HG03439 (cell line): Measurements from ENCODE around the gene FAM76A.
"Not testable (repeated sequence)": the region's sequence is repeated elsewhere in the genome, so short reads cannot be mapped to it uniquely, and the experiment has no call there.

Source experiments
- ATAC-seq: cut with Tn5 transposase; IDR thresholded peaks from one replicate; pipeline ENCODE4 v1.9.1; 2021; ENCODE audit warnings: mild to moderate bottlenecking, moderate library complexity; ENCODE audit not compliant: unreplicated experiment

The FAM76A gene

GRCh38 chr1:27774654-27775053 lies 48.9 kb downstream of the FAM76A start:
- no peak for ATAC-seq

- not testable (repeated sequence) for ATAC-seq
Observed at GRCh38 chr1:27775336-27775735, 49.6 kb downstream of the FAM76A start.

DNA sequence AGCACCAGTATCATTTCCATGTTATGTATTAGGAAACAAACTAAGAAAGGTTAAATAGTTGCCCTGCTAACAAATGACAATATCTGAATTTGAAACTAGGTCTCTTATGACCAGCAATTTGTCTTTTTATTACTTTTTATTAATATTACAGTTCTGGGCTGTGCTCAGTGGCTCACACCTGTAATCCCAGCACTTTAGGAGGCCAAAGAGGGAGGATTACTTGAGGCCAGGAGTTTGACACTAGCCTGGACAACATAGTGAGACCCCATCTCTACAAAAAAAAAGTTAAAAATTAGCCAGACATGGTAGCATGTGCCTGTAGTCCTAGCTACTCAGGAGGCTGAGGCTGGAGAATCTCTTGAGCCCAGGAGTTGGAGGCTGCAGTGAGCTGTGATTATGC lies 50.5 kb downstream of the FAM76A start:
- not testable (repeated sequence) for ATAC-seq

- no peak for ATAC-seq
Observed at GRCh38 chr1:27778056-27778455, 52.3 kb downstream of the FAM76A start.

- no peak for ATAC-seq
Observed at GRCh38 chr1:27779122-27779521, 53.4 kb downstream of the FAM76A start.

- no peak for ATAC-seq
Observed at GRCh38 chr1:27782950-27783349, 57.2 kb downstream of the FAM76A start.

DNA sequence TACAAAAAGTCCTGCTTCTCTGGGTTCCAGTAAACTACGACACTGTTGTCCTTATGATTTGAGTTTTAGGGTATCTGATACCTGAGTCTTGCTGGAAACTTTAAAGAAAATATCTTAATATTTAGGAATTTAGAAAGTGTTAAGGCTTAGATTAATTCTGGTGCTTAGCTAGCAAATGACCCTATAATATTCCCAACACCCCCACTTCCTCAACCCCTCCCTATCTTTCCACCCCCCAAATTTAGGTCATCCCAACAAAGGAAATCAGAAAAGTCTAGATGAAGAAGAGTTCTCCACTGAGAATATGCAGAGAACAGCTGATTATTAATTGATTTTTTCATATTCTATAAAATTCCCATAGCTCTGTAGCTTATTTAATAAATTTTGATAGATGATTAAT lies 58.9 kb downstream of the FAM76A start:
- no peak for ATAC-seq

DNA sequence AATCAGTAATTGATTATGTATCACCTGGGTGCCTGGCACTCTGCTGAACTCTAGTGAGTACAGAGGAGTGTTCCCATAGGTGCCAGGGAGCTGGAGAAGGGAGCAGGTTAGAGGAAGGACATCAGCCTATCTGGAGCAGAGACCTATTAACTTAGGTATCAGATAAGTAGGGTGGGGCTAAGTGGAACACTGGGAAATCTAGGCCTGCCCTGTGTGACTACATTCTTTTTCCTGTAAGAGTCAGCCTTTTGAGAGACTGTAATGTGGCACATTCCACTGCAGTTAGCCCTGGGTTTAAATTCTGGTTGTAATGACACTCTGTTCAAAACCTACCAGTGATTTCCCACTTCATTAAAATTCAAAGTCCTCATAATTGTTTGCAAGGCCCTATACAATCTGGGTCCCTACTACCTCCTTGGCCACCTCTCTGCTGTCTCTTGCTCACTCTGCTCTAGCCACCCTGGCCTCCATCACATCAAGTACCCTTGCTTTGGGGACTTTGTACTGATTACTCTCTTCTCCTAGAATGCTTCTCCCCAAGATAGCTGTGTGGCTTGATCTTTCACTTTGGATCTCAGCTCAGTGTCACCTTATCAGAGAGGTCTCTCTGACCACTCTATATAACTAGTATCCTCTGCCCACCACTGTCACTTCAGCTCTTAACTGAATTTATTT lies 60.2 kb downstream of the FAM76A start:
- ATAC-seq, result no peak

DNA sequence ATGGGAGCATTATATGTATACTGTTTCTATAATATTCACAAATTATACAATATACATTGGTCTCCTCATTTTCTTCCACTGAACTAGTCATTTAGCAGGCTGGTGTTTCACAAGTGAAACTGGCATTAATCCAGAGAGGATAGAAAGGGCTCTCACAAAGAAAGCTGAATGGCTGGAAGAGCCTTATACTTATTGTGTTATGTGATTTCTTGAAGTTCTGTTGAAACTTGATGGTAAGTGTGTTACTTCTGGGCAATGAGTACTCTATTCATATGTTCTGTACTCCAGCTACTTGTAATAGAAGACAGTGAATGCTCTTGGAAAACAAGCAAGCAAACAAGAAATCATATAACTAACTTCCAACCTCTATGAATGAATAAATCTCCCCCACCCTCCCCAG lies 62.1 kb downstream of the FAM76A start:
- ATAC-seq, result no peak

DNA sequence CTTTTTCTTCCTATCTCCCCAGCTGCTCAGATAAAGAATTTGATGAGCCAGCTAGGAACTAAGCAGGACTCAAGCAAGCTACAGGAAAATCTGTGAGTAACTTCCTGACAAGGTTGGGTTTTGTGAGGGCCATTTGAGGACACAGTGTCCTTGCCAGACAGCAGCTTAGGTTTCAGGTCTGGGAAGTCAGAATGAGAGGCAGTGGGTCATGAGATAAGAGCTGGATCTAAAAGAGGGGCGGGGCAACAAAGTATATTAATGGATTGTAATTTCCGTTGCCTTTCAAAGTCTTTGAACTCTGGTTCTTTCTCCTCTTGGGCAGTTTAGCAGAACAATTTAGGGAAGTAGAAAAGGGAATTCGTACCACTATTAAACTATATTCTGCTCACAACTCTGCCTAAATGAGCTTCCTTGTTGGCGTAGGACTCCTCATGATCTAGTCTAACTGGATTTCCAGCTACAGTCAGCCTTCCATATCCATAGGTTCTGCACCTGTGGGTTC lies 63.8 kb downstream of the FAM76A start:
- no peak for ATAC-seq

DNA sequence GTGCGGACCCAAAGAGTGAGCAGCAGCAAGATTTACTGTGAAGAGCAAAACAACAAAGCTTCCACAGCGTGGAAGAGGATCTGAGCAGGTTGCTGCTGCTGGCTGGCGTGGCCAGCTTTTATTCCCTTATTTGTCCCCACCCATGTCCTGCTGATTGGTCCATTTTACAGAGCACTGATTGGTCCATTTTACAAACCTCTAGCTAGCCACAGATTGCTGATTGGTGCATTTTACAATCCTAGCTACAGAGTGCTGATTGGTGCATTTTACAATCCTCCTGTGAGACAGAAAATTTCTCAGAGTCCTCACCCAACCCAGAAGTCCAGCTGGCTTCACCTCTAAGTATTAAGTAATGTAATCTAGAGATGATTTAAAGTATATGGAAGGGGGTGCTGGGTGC lies 64.5 kb downstream of the FAM76A start:
- ATAC-seq, result not testable (repeated sequence)

- no peak for ATAC-seq
Observed at GRCh38 chr1:27795601-27796000, 69.8 kb downstream of the FAM76A start.

GRCh38 chr1:27804791-27805190 lies 79.0 kb downstream of the FAM76A start:
- no peak for ATAC-seq

DNA sequence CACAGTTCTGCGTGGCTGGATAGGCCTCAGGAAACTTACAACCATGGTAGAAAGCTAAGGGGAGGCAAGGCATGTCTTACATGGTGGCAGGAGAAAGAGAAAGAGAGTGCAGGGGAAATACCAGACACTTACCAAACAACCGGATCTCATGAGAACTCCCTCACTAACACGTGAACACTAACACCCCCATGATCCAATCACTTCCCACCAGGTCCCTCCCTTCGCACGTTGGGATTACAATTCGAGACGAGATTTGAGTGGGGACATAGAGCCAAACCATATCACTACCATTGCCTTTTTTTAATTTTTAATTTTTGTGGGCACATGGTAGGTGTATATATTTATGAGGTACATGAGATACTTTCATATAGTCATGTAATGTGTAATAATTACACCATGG lies 81.0 kb downstream of the FAM76A start:
- no peak for ATAC-seq

DNA sequence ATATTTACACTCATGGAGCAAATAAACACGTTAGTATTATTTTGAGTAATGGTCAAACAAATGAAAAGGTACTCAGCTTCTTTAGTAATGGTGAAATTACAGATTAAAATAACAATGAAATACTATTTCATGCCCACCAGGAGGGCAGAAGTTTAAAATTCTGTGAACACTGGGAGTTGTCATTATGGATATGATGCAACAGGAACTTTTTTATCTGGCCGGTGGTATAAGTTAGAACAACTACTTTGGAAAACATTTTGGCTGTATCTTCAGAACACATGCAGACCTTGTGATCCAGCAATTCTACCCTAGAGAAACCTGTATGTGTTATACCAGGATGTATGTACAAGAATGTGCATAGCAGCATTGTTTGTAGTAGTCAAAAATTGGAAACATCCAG lies 81.6 kb downstream of the FAM76A start:
- no peak for ATAC-seq

- ATAC-seq, result not testable (repeated sequence)
Observed at GRCh38 chr1:27808131-27808530, 82.4 kb downstream of the FAM76A start.

GRCh38 chr1:27809883-27810282 lies 84.1 kb downstream of the FAM76A start:
- ATAC-seq, result no peak

DNA sequence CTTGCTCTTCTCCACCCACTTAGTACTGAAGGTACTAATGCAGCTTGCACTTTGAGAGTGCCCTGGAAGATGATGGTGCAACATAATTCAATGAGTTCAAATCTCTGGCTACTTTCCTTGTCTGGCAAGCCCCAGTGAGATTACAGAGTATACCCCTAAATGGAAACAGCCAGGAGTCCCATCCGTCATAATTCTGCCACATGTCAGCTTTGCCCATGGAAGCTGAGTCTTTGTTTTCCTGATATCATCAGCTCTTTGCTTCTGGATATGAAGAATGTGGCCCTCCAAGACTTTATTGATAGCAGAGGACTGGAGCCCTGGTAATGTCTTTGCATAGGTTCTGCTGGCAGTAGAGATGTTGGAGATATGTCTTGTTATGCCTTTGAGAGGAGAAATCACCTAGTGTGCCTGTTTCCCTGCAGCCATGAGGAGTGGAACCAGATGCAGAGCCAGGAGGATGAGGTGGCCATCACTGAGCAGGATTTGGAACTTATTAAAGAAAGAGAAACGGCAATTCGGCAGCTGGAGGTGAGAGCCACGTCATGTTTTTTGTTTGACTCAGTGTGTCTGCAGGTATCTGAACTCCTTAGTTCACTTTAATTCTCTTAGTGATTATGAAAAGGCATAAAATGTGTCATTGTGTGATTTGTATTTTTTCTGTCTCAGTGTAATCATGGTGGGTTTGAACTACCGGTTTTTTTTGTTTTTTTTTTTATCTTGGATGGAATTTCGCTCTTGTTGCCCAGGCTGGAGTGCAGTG lies 86.2 kb downstream of the FAM76A start:
- ATAC-seq, result no peak
